Measurements from ENCODE around the gene EVA1C.

- TF ChIP-seq, protein P1, sequence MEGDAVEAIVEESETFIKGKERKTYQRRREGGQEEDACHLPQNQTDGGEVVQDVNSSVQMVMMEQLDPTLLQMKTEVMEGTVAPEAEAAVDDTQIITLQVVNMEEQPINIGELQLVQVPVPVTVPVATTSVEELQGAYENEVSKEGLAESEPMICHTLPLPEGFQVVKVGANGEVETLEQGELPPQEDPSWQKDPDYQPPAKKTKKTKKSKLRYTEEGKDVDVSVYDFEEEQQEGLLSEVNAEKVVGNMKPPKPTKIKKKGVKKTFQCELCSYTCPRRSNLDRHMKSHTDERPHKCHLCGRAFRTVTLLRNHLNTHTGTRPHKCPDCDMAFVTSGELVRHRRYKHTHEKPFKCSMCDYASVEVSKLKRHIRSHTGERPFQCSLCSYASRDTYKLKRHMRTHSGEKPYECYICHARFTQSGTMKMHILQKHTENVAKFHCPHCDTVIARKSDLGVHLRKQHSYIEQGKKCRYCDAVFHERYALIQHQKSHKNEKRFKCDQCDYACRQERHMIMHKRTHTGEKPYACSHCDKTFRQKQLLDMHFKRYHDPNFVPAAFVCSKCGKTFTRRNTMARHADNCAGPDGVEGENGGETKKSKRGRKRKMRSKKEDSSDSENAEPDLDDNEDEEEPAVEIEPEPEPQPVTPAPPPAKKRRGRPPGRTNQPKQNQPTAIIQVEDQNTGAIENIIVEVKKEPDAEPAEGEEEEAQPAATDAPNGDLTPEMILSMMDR (conservative IDR thresholded peaks at IDR 0.05 in 1 of 2, IDR thresholded peaks at IDR 0.05 in 1 of 2; ENCODE audit: extremely low read depth in 1 of 2, insufficient read depth in 1 of 2, low read depth in 1 of 2, low read length in 2 of 2) = no peak
- no peak for TF ChIP-seq EZH2 (IDR thresholded peaks at IDR 0.05; ENCODE audit: borderline replicate concordance, low read length)
These were observed 125.0 kb downstream of the EVA1C start for GRCh38 chr21:32537569-32537881.
